GM19438 (cell line): ENCODE measurements around the gene ZC3H15.

Experiments
- ATAC-seq: cut with Tn5 transposase; IDR thresholded peaks from one replicate; pipeline ENCODE4 v1.9.1; 2021; ENCODE audit warnings: low read depth; ENCODE audit not compliant: unreplicated experiment

The ZC3H15 gene

GRCh38 chr2:186535861-186536260 lies 49.8 kb downstream of the ZC3H15 start:
- ATAC-seq: no peak

- no peak for ATAC-seq
Measured at GRCh38 chr2:186537019-186537418, 51.0 kb downstream of the ZC3H15 start.

DNA sequence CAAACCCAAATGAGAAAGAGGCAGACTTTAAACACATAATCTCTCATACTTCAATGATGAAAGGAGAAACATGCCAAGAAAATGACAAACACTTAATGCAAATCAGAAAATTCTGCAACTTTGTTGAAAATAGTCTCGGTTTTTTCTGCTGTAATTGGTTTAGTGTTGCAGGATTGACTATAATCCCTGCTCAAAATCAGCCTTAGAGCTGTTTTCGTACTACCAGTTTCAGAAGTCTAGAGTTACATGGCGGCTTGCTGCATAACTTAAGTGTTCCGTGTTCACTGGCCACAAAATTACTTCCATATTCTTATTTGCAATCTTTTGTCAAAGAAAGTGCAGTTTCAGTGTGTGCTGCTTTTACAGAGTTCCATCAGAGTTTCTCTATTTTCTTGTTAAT lies 54.9 kb downstream of the ZC3H15 start:
- no peak for ATAC-seq

DNA sequence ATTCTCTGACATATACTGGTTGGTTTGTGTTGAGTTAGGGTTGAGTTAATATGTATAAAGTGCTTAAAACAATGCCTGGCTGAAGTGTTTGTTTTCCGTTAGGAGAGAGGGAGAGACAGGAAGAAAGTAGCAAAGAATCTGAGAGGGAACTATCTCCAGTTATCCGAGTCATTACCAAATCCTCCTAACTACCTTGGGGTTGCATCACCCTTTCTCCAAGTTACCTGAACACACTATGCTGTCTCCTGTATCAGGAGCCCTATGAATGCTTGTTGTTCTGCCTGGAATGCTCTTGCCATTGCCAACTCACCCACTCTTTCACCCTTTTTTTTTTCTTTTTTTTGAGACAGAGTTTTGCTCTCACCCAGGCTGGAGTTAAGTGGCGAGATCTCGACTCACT lies 55.9 kb downstream of the ZC3H15 start:
- ATAC-seq: no peak

- no peak for ATAC-seq
Measured at GRCh38 chr2:186543561-186544131, 57.6 kb downstream of the ZC3H15 start.

- no peak for ATAC-seq
Measured at GRCh38 chr2:186544255-186544675, 58.2 kb downstream of the ZC3H15 start.

DNA sequence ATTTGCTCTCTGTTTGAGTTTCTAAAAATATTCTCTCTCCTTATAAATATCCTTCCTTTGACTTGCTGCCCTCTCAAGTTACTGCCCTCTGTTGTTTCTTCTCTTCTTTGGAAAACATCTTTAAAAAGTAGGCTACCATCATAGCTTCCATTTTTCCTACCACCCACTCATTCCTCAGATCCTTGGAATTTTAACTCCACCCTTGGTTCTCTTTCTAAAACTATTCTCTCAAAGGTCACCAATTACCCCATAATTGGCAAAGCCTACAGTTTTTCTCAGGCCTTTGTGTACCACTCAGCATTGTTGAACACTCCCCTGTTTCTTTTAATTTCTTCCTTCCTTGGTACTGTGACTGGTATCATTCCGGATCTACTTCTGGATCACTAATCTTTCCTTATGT lies 60.8 kb downstream of the ZC3H15 start:
- no peak for ATAC-seq

DNA sequence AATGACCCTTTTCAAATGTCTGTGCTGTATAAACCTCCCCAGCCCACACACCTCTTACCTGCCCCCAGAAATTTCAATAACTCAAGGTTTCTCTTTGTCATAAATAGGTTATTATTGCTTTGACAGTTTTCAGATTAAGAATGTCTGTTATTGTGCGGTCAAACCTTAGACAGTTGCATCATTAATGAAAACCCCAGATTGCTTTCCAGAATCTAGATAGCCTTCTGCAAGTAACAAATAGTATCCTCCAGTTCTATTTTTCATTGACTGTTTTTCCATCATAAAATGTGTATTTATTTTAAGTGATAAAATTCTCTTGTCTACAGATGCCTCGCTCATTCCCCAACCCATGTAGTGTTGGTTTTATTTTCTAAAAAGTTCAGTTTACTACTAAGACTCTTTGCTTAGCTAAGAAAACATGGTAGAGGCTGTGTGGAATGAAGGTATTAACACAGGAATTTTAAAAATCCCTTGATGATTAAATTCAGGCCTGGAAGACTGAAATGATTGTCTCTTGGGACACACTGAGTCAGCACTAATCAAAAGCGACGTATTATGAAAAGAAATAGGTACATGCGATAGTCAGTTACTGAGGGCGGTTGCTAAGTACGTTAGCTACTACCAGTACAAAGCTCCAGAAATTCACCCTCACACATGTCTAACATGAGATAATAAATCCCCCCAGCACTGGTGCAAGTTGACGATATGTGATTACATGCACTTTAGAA lies 65.4 kb downstream of the ZC3H15 start:
- ATAC-seq: no peak

DNA sequence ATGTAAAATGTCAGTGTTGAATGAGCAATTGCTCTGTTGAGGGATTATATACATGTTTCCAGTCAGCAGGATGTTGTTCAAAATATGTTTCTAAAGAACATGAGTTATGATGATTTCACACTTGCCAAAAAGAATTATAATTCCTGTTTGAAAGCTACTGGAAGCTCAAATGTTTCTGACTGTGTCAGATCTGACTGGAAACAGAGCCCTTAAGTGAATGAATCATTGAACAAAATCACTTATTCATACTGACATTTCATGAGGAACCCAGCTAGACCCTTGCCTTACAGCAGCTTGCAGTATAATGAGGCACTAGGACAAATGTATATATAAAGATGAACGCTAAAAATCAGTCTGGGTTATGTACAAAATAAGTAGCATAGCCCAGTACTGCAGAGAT lies 68.4 kb downstream of the ZC3H15 start:
- ATAC-seq: no peak

- ATAC-seq: no peak
Measured at GRCh38 chr2:186554850-186555671, 69.0 kb downstream of the ZC3H15 start.

DNA sequence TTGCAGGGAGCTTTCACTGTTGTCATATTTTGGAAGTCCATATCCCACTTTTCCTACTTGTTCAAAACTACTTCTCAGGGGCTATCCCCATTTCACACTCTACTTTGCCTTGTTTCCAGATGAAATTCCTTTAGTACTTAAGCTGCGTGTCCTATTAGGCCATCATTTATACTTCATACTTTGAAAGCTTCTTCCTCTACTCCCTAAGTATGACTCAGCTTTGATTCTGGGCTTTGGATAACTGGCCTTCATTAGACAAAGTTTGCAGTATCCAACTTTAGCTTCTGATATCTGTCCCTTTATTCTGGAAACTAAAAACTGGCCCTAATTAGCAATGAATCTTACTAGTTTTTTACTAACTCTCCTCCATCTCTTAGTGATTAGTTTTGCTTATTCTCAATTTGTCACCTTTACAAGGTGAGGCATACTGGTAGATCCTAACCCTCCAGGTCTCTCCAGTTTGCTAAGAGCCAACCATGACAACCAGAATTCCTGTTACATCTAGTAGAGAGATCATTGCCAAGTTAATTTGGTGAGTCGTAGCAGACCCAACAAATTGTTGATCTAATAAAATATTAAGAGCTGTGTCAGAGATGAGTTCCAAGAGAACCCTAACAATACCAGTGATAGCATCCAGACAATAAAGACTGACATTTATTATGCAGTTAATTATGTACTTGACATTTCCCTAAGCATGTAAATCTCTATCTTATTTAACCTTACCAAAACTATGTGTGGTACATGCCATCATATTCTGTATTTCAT lies 72.6 kb downstream of the ZC3H15 start:
- ATAC-seq: no peak
